HG02938 (cell line): ENCODE measurements around the gene PI4KA.
A peak's percentile ranks its signal among the peaks of the same experiment; 100 is the strongest.
"Not testable (repeated sequence)": the region's sequence is repeated elsewhere in the genome, so short reads cannot be mapped to it uniquely, and the experiment has no call there.

Source experiments
- ATAC-seq: cut with Tn5 transposase; IDR thresholded peaks from one replicate; pipeline ENCODE4 v1.9.1; 2021; ENCODE audit warnings: mild to moderate bottlenecking, moderate library complexity; ENCODE audit not compliant: unreplicated experiment

PI4KA gene

GRCh38 chr22:20752104-20752741 is 106.4 kb downstream of the PI4KA start:
- no peak for ATAC-seq

GRCh38 chr22:20751185-20751851 is 107.3 kb downstream of the PI4KA start:
- no peak for ATAC-seq

- ATAC-seq, result peak; percentile 50
Measured at GRCh38 chr22:20750461-20751184, 108.0 kb downstream of the PI4KA start.

- no peak for ATAC-seq
Measured at GRCh38 chr22:20749453-20749852, 109.2 kb downstream of the PI4KA start.

GRCh38 chr22:20748731-20749428 is 109.7 kb downstream of the PI4KA start:
- peak; percentile 38 for ATAC-seq

GRCh38 chr22:20748082-20748481 is 110.5 kb downstream of the PI4KA start:
- no peak for ATAC-seq

GRCh38 chr22:20747223-20747622 is 111.4 kb downstream of the PI4KA start:
- ATAC-seq, result no peak

- no peak for ATAC-seq
Measured at GRCh38 chr22:20746431-20747189, 112.0 kb downstream of the PI4KA start.

GRCh38 chr22:20745119-20745518 is 113.5 kb downstream of the PI4KA start:
- no peak for ATAC-seq

GRCh38 chr22:20744456-20744855 is 114.2 kb downstream of the PI4KA start:
- no peak for ATAC-seq

- ATAC-seq, result no peak
Measured at GRCh38 chr22:20742764-20743163, 115.8 kb downstream of the PI4KA start.

GRCh38 chr22:20741634-20742581 is 116.7 kb downstream of the PI4KA start:
- no peak for ATAC-seq

- no peak for ATAC-seq
Measured at GRCh38 chr22:20741008-20741633, 117.5 kb downstream of the PI4KA start.

- ATAC-seq, result no peak
Measured at GRCh38 chr22:20740222-20740951, 118.2 kb downstream of the PI4KA start.

- ATAC-seq, result no peak
Measured at GRCh38 chr22:20738394-20739089, 120.1 kb downstream of the PI4KA start.

GRCh38 chr22:20736891-20737290 is 121.7 kb downstream of the PI4KA start:
- ATAC-seq, result not testable (repeated sequence)

GRCh38 chr22:20735356-20736162 is 123.1 kb downstream of the PI4KA start:
- not testable (repeated sequence) for ATAC-seq
